HL-60/S4 treated with phorbol 12-myristate 13-acetate at 8.2 ng/mL for 4 days and 3 days (cell line): ENCODE data around the gene KICS2.

Experiments used
- in situ Hi-C: fragments of 300-500 bp; cut with MboI; formaldehyde crosslinking; loops from 2 replicates; pipeline ENCODE4 v1.15.0; 2022; ENCODE audit warnings: low sequenced_read_pairs

The KICS2 gene

GRCh38 chr12:64222009-64222765, at the start of gene KICS2:
Gene KICS2, minus strand, starts transcription at chr12:64222296. Its CDS starts 59 bp downstream, at chr12:64222237.
- in situ Hi-C loops, result no loop called here

GRCh38 chr12:64270411-64270810, 48.3 kb upstream of the KICS2 start:
- in situ Hi-C loops, result no loop called here

GRCh38 chr12:64269161-64269560, 47.1 kb upstream of the KICS2 start:
- in situ Hi-C loops, result no loop called here

GRCh38 chr12:64268409-64268808, 46.3 kb upstream of the KICS2 start:
- in situ Hi-C loops, result no loop called here

- in situ Hi-C loops, result no loop called here
Observed at GRCh38 chr12:64265839-64266238, 43.7 kb upstream of the KICS2 start.

- in situ Hi-C loops, result no loop called here
Observed at GRCh38 chr12:64261813-64262212, 39.7 kb upstream of the KICS2 start.

GRCh38 chr12:64258576-64258975, 36.5 kb upstream of the KICS2 start:
- in situ Hi-C loops, result loop anchor here (10.0 kb wide), 1 partner anchor 414 kb away; the partner anchor contains the start of gene SRGAP1

- in situ Hi-C loops, result loop anchor here (10.0 kb wide), 1 partner anchor 411 kb away; the partner anchor contains the start of gene SRGAP1
Observed at GRCh38 chr12:64256166-64256800, 34.2 kb upstream of the KICS2 start.

- in situ Hi-C loops, result loop anchor here (10.0 kb wide), 1 partner anchor 410 kb away; the partner anchor contains the start of gene SRGAP1
Observed at GRCh38 chr12:64255249-64255648, 33.2 kb upstream of the KICS2 start.

- in situ Hi-C loops, result loop anchor here (10.0 kb wide), 1 partner anchor 409 kb away; the partner anchor contains the start of gene SRGAP1
Observed at GRCh38 chr12:64253356-64253755, 31.3 kb upstream of the KICS2 start.

- in situ Hi-C loops, result loop anchor here (10.0 kb wide), 1 partner anchor 408 kb away; the partner anchor contains the start of gene SRGAP1
Observed at GRCh38 chr12:64252681-64253080, 30.6 kb upstream of the KICS2 start.

GRCh38 chr12:64243809-64244208, 21.7 kb upstream of the KICS2 start:
- in situ Hi-C loops, result no loop called here

- in situ Hi-C loops, result no loop called here
Observed at GRCh38 chr12:64240781-64241180, 18.7 kb upstream of the KICS2 start.

GRCh38 chr12:64237382-64237781, 15.3 kb upstream of the KICS2 start:
- in situ Hi-C loops, result no loop called here

- in situ Hi-C loops, result no loop called here
Observed at GRCh38 chr12:64236549-64236948, 14.5 kb upstream of the KICS2 start.

GRCh38 chr12:64232196-64232595, 10.1 kb upstream of the KICS2 start:
- in situ Hi-C loops, result no loop called here

- in situ Hi-C loops, result no loop called here
Observed at GRCh38 chr12:64229796-64230195, 7.7 kb upstream of the KICS2 start.

- in situ Hi-C loops, result no loop called here
Observed at GRCh38 chr12:64229240-64229639, 7.1 kb upstream of the KICS2 start.

- in situ Hi-C loops, result no loop called here
Observed at GRCh38 chr12:64225626-64226025, 3.5 kb upstream of the KICS2 start.

GRCh38 chr12:64221651-64222008, 466 bp downstream of the KICS2 start:
- in situ Hi-C loops, result no loop called here

GRCh38 chr12:64220046-64220445, 2.0 kb downstream of the KICS2 start:
- in situ Hi-C loops, result no loop called here

- in situ Hi-C loops, result no loop called here
Observed at GRCh38 chr12:64219145-64219544, 3.0 kb downstream of the KICS2 start.
